Measurements from ENCODE around the gene USP35. TPM values are rescaled to one million over a fixed set of nuclear protein-coding genes. Genes with fewer than 3 reads are reported as not detected.
A peak's percentile ranks its signal among the peaks of the same experiment; 100 is the strongest.
"Not testable (repeated sequence)": the region's sequence is repeated elsewhere in the genome, so short reads cannot be mapped to it uniquely, and the experiment has no call there.

USP35 gene
- total RNA-seq, 1 donor from 2014 or later = 11.8 TPM

- intact Hi-C loops (cut with DNase I) = no loop called here
- H3K9me3 ChIP-seq = no peaks in the 10 kb centered on the region
- TF ChIP-seq POLR2A (IDR thresholded peaks at IDR 0.05) (no peak), POLR2AphosphoS5 (IDR thresholded peaks at IDR 0.05; ENCODE audit: insufficient read depth in 1 of 2, low read depth in 1 of 2) (peak in 1 of 2 donors; percentile 51), CTCF (IDR thresholded peaks at IDR 0.05) (no peak)
- DNase-seq (ENCODE audit: extremely low spot score in 2 of 2) = peak in 1 of 2 donors; percentile 56
- no peaks in the 10 kb centered on the region for H3K27me3 ChIP-seq
- no peaks in the 10 kb centered on the region for H3K36me3 ChIP-seq
- H3K4me3 ChIP-seq = no peak overlapping the region
- peak overlapping the region; percentile 27 for H3K27ac ChIP-seq
- peaks cover 35% of the 10 kb centered on the region for H3K4me1 ChIP-seq
These were observed 43.3 kb downstream of the USP35 start for GRCh38 chr11:78231962-78232501.

- H3K27ac ChIP-seq; intact Hi-C loops (cut with DNase I): not testable (repeated sequence)
These were observed 44.3 kb downstream of the USP35 start for GRCh38 chr11:78233046-78233445.

GRCh38 chr11:78234006-78234405 is 45.3 kb downstream of the USP35 start:
- Histone ChIP-seq H3K27me3 (no peaks in the 10 kb centered on the region), H3K27ac (no peak overlapping the region), H3K9me3 (no peaks in the 10 kb centered on the region), H3K36me3 (no peaks in the 10 kb centered on the region), H3K4me3 (no peak overlapping the region), H3K4me1 (peaks cover 35% of the 10 kb centered on the region)
- DNase-seq (ENCODE audit: extremely low spot score in 2 of 2) = no peak
- TF ChIP-seq POLR2A (IDR thresholded peaks at IDR 0.05) (no peak), POLR2AphosphoS5 (IDR thresholded peaks at IDR 0.05; ENCODE audit: insufficient read depth in 1 of 2, low read depth in 1 of 2) (no peak), CTCF (IDR thresholded peaks at IDR 0.05) (no peak)
- intact Hi-C loops (cut with DNase I) = no loop called here

More at GRCh38 chr11:78233046-78233445, 44.3 kb downstream of the USP35 start:
- H3K9me3 ChIP-seq, H3K36me3 ChIP-seq, H3K27me3 ChIP-seq, H3K4me3 ChIP-seq: not testable (repeated sequence)
- peaks cover 35% of the 10 kb centered on the region for H3K4me1 ChIP-seq
- peak in 1 of 2 donors; percentile 60 for DNase-seq (ENCODE audit: extremely low spot score in 2 of 2)

- intact Hi-C loops (cut with DNase I) = no loop called here
- TF ChIP-seq POLR2AphosphoS5 (IDR thresholded peaks at IDR 0.05; ENCODE audit: insufficient read depth in 1 of 2, low read depth in 1 of 2) (no peak), POLR2A (IDR thresholded peaks at IDR 0.05) (no peak), CTCF (IDR thresholded peaks at IDR 0.05) (no peak)
- no peak for DNase-seq (ENCODE audit: extremely low spot score in 2 of 2)
- Histone ChIP-seq H3K27me3 (no peaks in the 10 kb centered on the region), H3K27ac (no peak overlapping the region), H3K9me3 (no peaks in the 10 kb centered on the region), H3K36me3 (peaks cover 0 to 5% of the 10 kb centered on the region in 2 donors), H3K4me1 (peaks cover 8% of the 10 kb centered on the region), H3K4me3 (no peak overlapping the region)
These were observed 48.8 kb downstream of the USP35 start for GRCh38 chr11:78237293-78238046.

GRCh38 chr11:78239781-78240180 is 51.1 kb downstream of the USP35 start:
- Histone ChIP-seq H3K36me3 (peaks cover 0 to 5% of the 10 kb centered on the region in 2 donors), H3K4me1 (no peaks in the 10 kb centered on the region), H3K4me3 (no peak overlapping the region), H3K27me3 (no peaks in the 10 kb centered on the region), H3K27ac (no peak overlapping the region), H3K9me3 (no peaks in the 10 kb centered on the region)
- TF ChIP-seq CTCF (IDR thresholded peaks at IDR 0.05) (no peak), POLR2A (IDR thresholded peaks at IDR 0.05) (no peak), POLR2AphosphoS5 (IDR thresholded peaks at IDR 0.05; ENCODE audit: insufficient read depth in 1 of 2, low read depth in 1 of 2) (no peak)
- intact Hi-C loops (cut with DNase I) = no loop called here
- DNase-seq (ENCODE audit: extremely low spot score in 2 of 2) = no peak
